KMS-11 (cell line): ENCODE results near the gene WT1.

ENCODE experiments used
- H2AFZ ChIP-seq: fragments of 200-600 bp; sonication (generic); 2 replicates; pipeline ENCODE4 v1.6.1; 2016; ENCODE audit warnings: antibody characterized with exemption, mixed run types, low read depth
- H3K27ac ChIP-seq: fragments of 200-600 bp; sonication (generic); 2 replicates; pipeline ENCODE4 v1.6.1; 2016; ENCODE audit warnings: mild to moderate bottlenecking, mixed run types
- H3K27me3 ChIP-seq: fragments of 200-600 bp; sonication (generic); 2 replicates; pipeline ENCODE4 v1.6.1; 2017; ENCODE audit warnings: mild to moderate bottlenecking, low read depth, mixed run types, moderate library complexity; ENCODE audit not compliant: insufficient read depth
- H3K36me3 ChIP-seq: fragments of 200-600 bp; sonication (generic); 2 replicates; pipeline ENCODE4 v1.6.1; 2017; ENCODE audit warnings: mild to moderate bottlenecking, mixed run types; ENCODE audit not compliant: insufficient read depth
- H3K4me1 ChIP-seq: fragments of 200-600 bp; sonication (generic); 2 replicates; pipeline ENCODE4 v1.6.1; 2016; ENCODE audit warnings: mild to moderate bottlenecking, low read depth, mixed run types; ENCODE audit not compliant: poor library complexity, severe bottlenecking
- H3K4me2 ChIP-seq: fragments of 200-600 bp; sonication (generic); 2 replicates; pipeline ENCODE4 v1.7.0; 2016; ENCODE audit warnings: mild to moderate bottlenecking, mixed run types
- H3K4me3 ChIP-seq: fragments of 200-600 bp; sonication (generic); IDR thresholded peaks from 2 replicates; pipeline ENCODE4 v1.6.1; 2017; ENCODE audit warnings: low read depth, low read length, mixed read lengths; ENCODE audit not compliant: insufficient read depth
- H3K79me2 ChIP-seq: fragments of 200-600 bp; sonication (generic); 2 replicates; pipeline ENCODE4 v1.6.1; 2016; ENCODE audit warnings: low read depth, mixed run types; ENCODE audit not compliant: insufficient read depth
- H3K9ac ChIP-seq: fragments of 200-600 bp; sonication (generic); 2 replicates; pipeline ENCODE4 v1.6.1; 2016; ENCODE audit warnings: mild to moderate bottlenecking, mixed run types
- H4K20me1 ChIP-seq: fragments of 200-600 bp; sonication (generic); 2 replicates; pipeline ENCODE4 v1.6.1; 2016; ENCODE audit warnings: mild to moderate bottlenecking, mixed run types; ENCODE audit not compliant: insufficient read depth
- CTCF ChIP-seq: fragments of 200-600 bp; sonication (generic); conservative IDR thresholded peaks from 2 replicates; pipeline ENCODE4 v1.6.1; 2017; ENCODE audit warnings: low read depth, mild to moderate bottlenecking, antibody characterized with exemption, low read length, moderate library complexity, mixed read lengths

The WT1 gene

GRCh38 chr11:32416301-32416700 is 19.0 kb downstream of the WT1 start:
- H3K9ac ChIP-seq: no peak overlapping the region
- no peaks in the 10 kb centered on the region for H4K20me1 ChIP-seq
- no peak overlapping the region for H3K4me3 ChIP-seq
- no peak overlapping the region for H2AFZ ChIP-seq
- H3K4me1 ChIP-seq: peaks cover 44% of the 10 kb centered on the region
- no peaks in the 10 kb centered on the region for H3K79me2 ChIP-seq
- no peaks in the 10 kb centered on the region for H3K27me3 ChIP-seq
- H3K4me2 ChIP-seq: no peak overlapping the region
- no peaks in the 10 kb centered on the region for H3K36me3 ChIP-seq
- TF ChIP-seq CTCF: no peak
- H3K27ac ChIP-seq: no peak overlapping the region

GRCh38 chr11:32414925-32415324 is 20.4 kb downstream of the WT1 start:
- Histone ChIP-seq H3K4me1 (peaks cover 30% of the 10 kb centered on the region), H2AFZ (no peak overlapping the region), H3K27ac (no peak overlapping the region), H3K4me2 (no peak overlapping the region), H3K27me3 (no peaks in the 10 kb centered on the region), H3K36me3 (no peaks in the 10 kb centered on the region), H3K9ac (no peak overlapping the region), H4K20me1 (no peaks in the 10 kb centered on the region), H3K79me2 (no peaks in the 10 kb centered on the region), H3K4me3 (no peak overlapping the region)
- no peak for TF ChIP-seq CTCF

GRCh38 chr11:32411942-32412615 is 23.3 kb downstream of the WT1 start:
- no peak for TF ChIP-seq CTCF
- Histone ChIP-seq H2AFZ (no peak overlapping the region), H3K27ac (no peak overlapping the region)

GRCh38 chr11:32405592-32405991 is 29.7 kb downstream of the WT1 start:
- Histone ChIP-seq H3K27ac (no peak overlapping the region), H3K4me3 (no peak overlapping the region), H3K36me3 (no peaks in the 10 kb centered on the region), H2AFZ (no peak overlapping the region), H3K9ac (no peak overlapping the region), H3K27me3 (no peaks in the 10 kb centered on the region), H3K4me2 (no peak overlapping the region), H4K20me1 (no peaks in the 10 kb centered on the region), H3K79me2 (no peaks in the 10 kb centered on the region), H3K4me1 (no peaks in the 10 kb centered on the region)
- no peak for TF ChIP-seq CTCF

More at GRCh38 chr11:32411942-32412615, 23.3 kb downstream of the WT1 start:
- Histone ChIP-seq H3K36me3 (no peaks in the 10 kb centered on the region), H4K20me1 (no peaks in the 10 kb centered on the region), H3K79me2 (no peaks in the 10 kb centered on the region), H3K4me2 (no peak overlapping the region), H3K4me1 (peaks cover 2% of the 10 kb centered on the region), H3K9ac (no peak overlapping the region), H3K27me3 (no peaks in the 10 kb centered on the region), H3K4me3 (no peak overlapping the region)
